HepG2 (cell line): ENCODE results near the gene ZBTB46. TPM values are rescaled to one million over a fixed set of nuclear protein-coding genes. Genes with fewer than 3 reads are reported as not detected.
"Not testable (repeated sequence)": the region's sequence is repeated elsewhere in the genome, so short reads cannot be mapped to it uniquely, and the experiment has no call there.

ENCODE experiments used
- ATAC-seq: fragments of 200-7000 bp; cut with Tn5 transposase; 3 replicates; pipeline ENCODE4 v1.9.1; 2020; ENCODE audit warnings: mild to moderate bottlenecking, moderate library complexity
- BruUV-seq: library from RNA; stranded (reverse); fragments of 400-500 nt; replicated peaks from 2 replicates; lab custom pipeline; 2021; lab: Mats Ljungman, UMichigan
- CTCF ChIA-PET: fragments of 300-600 bp; formaldehyde crosslinking; extraction: SDS; loops from one replicate; lab custom pipeline; 2021; ENCODE audit warnings: low total read pairs, inconsistent platforms, low intra/inter-chr PET ratio; lab: Yijun Ruan, JAX
- POLR2A ChIA-PET: fragments of 350-600 bp; sonication (Branson Sonifier 250); formaldehyde crosslinking; loops from one replicate; lab custom pipeline; 2020; ENCODE audit warnings: antibody characterized with exemption, inconsistent platforms; lab: Yijun Ruan, JAX
- DNase-seq: peaks from one replicate; pipeline ENCODE4 v3.0.0-alpha.2; 2015; ENCODE audit warnings: low spot score
- FAIRE-seq: peaks from 3 replicates; lab custom pipeline; 2011; peaks lifted over from hg19 to GRCh38; lab: Jason Lieb, UNC
- H2AFZ ChIP-seq: one replicate; pipeline ENCODE4 v1.6.1; 2011; ENCODE audit warnings: low read length, inconsistent platforms
- H3K27ac ChIP-seq: fragments of 300-600 bp; 3 replicates; pipeline ENCODE4 v1.8.0; 2011; ENCODE audit warnings: mixed run types, mild to moderate bottlenecking, mixed read lengths, low read length, inconsistent platforms; ENCODE audit not compliant: insufficient read depth; ENCODE audit errors: extremely low read length
- H3K27me3 ChIP-seq, 2 experiments: fragments of 200-600 bp in 1 of 2; 2 replicates in 1 of 2; 3 replicates in 1 of 2; pipeline versions ENCODE4 v1.6.0 to v1.8.0; 2011; ENCODE audit warnings: low read length in 2 of 2, mild to moderate bottlenecking in 2 of 2, moderate library complexity in 2 of 2, inconsistent platforms in 1 of 2; ENCODE audit not compliant: insufficient read depth in 2 of 2, control insufficient read depth in 1 of 2
- H3K36me3 ChIP-seq, 2 experiments: fragments of 200-600 bp in 1 of 2; replicated peaks in 1 of 2; 2 replicates in 1 of 2; 3 replicates in 1 of 2; pipeline versions ENCODE4 v1.5.1 to v1.8.0; 2011; ENCODE audit warnings: low read length in 2 of 2, inconsistent platforms in 1 of 2; ENCODE audit not compliant: insufficient read depth in 2 of 2, control insufficient read depth in 1 of 2
- H3K4me1 ChIP-seq: 2 replicates; pipeline ENCODE4 v1.5.1; 2012; ENCODE audit warnings: low read length, inconsistent platforms; ENCODE audit not compliant: insufficient read depth
- H3K4me2 ChIP-seq: 2 replicates; pipeline ENCODE4 v1.6.0; 2011; ENCODE audit warnings: low read depth, low read length, inconsistent platforms
- H3K4me3 ChIP-seq, 3 experiments: fragments of 200-600 bp in 1 of 3; sonication (generic), shearing (Covaris generic) in 1 of 3; replicated peaks in 1 of 3; 2 replicates each; pipeline ENCODE4 v1.5.1; 2011 to 2016; ENCODE audit warnings: low read length in 3 of 3, inconsistent platforms in 2 of 3, low read depth in 2 of 3, mild to moderate bottlenecking in 2 of 3, control low read depth in 1 of 3, mixed read lengths in 1 of 3; ENCODE audit not compliant: insufficient read depth in 1 of 3
- H3K79me2 ChIP-seq: one replicate; pipeline ENCODE4 v1.6.1; 2011; ENCODE audit warnings: low read length, inconsistent platforms; ENCODE audit not compliant: insufficient read depth
- H3K9ac ChIP-seq: 2 replicates; pipeline ENCODE4 v1.6.0; 2011; ENCODE audit warnings: mild to moderate bottlenecking, low read depth, low read length, inconsistent platforms; ENCODE audit not compliant: insufficient read depth
- H3K9me3 ChIP-seq: 2 replicates; pipeline ENCODE4 v1.5.1; 2012; ENCODE audit warnings: mild to moderate bottlenecking, low read length
- H4K20me1 ChIP-seq: 2 replicates; pipeline ENCODE4 v1.6.0; 2011; ENCODE audit warnings: inconsistent platforms, mild to moderate bottlenecking, low read length, moderate library complexity; ENCODE audit not compliant: insufficient read depth
- HNRNPL ChIP-seq: fragments of 200-400 bp; formaldehyde crosslinking; IDR thresholded peaks from 2 replicates; pipeline ENCODE4 v1.6.1; 2017; ENCODE audit warnings: mild to moderate bottlenecking, low read depth, low read length
- MYC ChIP-seq: sonication (generic); formaldehyde crosslinking; IDR thresholded peaks from 2 replicates; pipeline ENCODE4 v1.9.0; 2021; ENCODE audit warnings: missing genetic modification reagents, borderline replicate concordance
- ZMYM3 ChIP-seq: sonication (generic); formaldehyde crosslinking; IDR thresholded peaks from 2 replicates; pipeline ENCODE4 v1.5.1; 2020; ENCODE audit warnings: mild to moderate bottlenecking, missing genetic modification reagents
- ZNF460 ChIP-seq: sonication (generic); formaldehyde crosslinking; IDR thresholded peaks from 2 replicates; pipeline ENCODE4 v1.5.1; 2020; ENCODE audit warnings: missing genetic modification reagents, mild to moderate bottlenecking, borderline replicate concordance
- ZNF768 ChIP-seq: sonication (generic); formaldehyde crosslinking; IDR thresholded peaks from 2 replicates; pipeline ENCODE4 v1.4.0; 2020; ENCODE audit warnings: missing genetic modification reagents
- WGBS: methylation state at CpG from one replicate; pipeline ENCODE4 v1.1.6; 2017; ENCODE audit warnings: low lambda C conversion rate; 5-methylcytosine and 5-hydroxymethylcytosine counted together
- in situ Hi-C: cut with HindIII; loops from 2 replicates; pipeline ENCODE4 v1.10.0; 2017; ENCODE audit warnings: low pct_unique_long_range_greater_than_20kb; ENCODE audit not compliant: extremely low pct_ligation_motif_present
- intact Hi-C: fragments of 100-400 bp; cut with micrococcal nuclease; formaldehyde crosslinking; loops from one replicate; pipeline ENCODE4 v1.10.0; 2022; ENCODE audit not compliant: unreplicated experiment
- polyA plus RNA-seq, 8 experiments: library from polyadenylated mRNA; depleted of rRNA in 3 of 8; stranded (reverse) in 7 of 8; unstranded in 1 of 8; fragments of >200 nt; fragmentation: Illumina TruSeq in 4 of 8; extraction: Trizol in 4 of 8; gene quantifications; 2 replicates each; pipeline versions ENCODE4 v1.2.1 to v1.2.3, GENCODE V29; 2011 to 2016; ENCODE audit warnings: low read depth in 4 of 8, missing spikeins in 1 of 8, mixed read lengths in 1 of 8; ENCODE audit not compliant: insufficient read depth in 1 of 8
- total RNA-seq, 5 experiments: library from RNA; depleted of rRNA; stranded (reverse); fragments of >200 nt; fragmentation: Illumina TruSeq; extraction: Trizol; gene quantifications; 2 replicates each; pipeline ENCODE4 v1.2.3, GENCODE V29; 2016; ENCODE audit warnings: low read depth in 1 of 5

The ZBTB46 gene
- total and polyA plus RNA-seq, 2 of the 13 experiments (the other 11 are each of a cell fraction or from before 2014, with no cell fraction given), result 1.6 to 13.5 TPM

DNA sequence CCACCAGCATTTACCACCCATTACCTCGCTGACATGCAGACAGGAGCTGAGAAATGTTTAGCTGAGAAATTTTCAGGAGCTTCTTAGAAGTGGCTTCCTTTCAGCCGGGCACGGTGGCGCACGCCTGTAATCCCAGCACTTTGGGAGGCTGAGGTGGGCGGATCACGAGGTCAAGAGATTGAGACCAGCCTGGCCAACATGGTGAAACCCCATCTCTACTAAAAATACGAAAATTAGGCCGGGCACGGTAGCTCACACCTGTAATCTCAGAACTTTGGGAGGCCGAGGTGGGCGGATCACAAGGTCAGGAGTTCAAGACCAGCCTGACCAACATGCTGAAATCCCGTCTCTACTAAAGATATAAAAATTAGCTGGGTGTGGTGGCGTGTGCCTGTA is 20.5 kb upstream of the ZBTB46 start:
- WGBS, result 57% methylated on average over 14 of the region's 14 CpGs
- ATAC-seq, H3K36me3 ChIP-seq, H2AFZ ChIP-seq, H3K9ac ChIP-seq, intact Hi-C loops, H3K9me3 ChIP-seq, DNase-seq, H3K27ac ChIP-seq, in situ Hi-C loops, BruUV-seq, FAIRE-seq, H3K4me3 ChIP-seq, H3K4me2 ChIP-seq, H3K79me2 ChIP-seq, H4K20me1 ChIP-seq, CTCF ChIA-PET: not testable (repeated sequence)
- POLR2A ChIA-PET, result interaction anchor here (0.7 kb wide), 1 partner anchor 14 kb away, joined by 3 read pairs; the partner anchor contains the start of gene TPD52L2
- peaks cover 3 to 16% of the 10 kb centered on the region in 2 experiments; a peak in 4 of 5 replicates for H3K27me3 ChIP-seq
- TF ChIP-seq ZMYM3 (0 out of 2 replicates have a peak, but pooled peaks have one; percentile 8), ZNF460 (peak; percentile 58), MYC (0 out of 2 replicates have a peak, but pooled peaks have one; percentile 10)
- peaks cover 52% of the 10 kb centered on the region for H3K4me1 ChIP-seq

DNA sequence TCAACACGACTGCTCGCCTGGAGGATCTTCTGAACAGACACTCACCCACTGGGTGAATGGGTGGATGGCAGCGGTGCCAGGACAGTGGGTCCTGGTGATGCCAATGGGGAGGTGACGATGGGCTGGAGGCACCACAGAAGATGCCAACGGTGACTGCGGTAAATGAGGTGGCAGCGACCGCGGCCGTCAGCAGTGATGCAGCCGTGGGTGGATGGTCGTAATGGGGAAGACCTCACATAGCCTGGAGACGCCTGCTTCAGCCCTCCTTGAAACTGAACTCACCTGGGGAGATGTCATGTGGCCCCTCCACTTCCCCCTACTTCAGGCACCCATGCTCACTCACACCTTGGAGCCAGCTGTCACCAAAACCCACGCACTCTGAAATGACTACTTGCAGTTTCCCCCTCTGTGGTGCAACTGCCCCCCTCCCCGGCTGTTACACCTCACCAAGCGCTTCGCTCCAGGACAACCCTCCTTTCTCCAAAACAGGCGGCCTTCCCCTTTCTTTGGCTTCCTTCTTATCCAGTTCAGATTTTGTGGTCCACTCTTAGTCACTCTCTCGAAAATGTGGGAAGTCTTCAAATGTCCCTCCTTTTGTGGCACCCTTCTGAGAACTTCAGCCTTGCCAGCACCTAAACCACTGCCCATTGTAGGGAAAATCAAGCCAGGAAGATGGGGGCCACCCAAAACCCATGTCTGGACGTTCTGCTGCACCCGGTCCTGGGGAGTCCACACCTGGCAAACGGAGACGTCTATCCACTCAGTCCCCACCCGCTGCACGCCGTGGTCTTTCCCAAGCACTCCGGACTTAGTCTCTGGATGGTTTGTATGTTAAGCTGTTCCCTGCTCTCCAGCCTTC is 19.9 kb upstream of the ZBTB46 start:
- WGBS, result 58% methylated on average over 25 of the region's 27 CpGs
- Histone ChIP-seq H3K9ac (no peak overlapping the region), H2AFZ (no peak overlapping the region), H3K79me2 (no peaks in the 10 kb centered on the region), H3K27me3 (peaks cover 2 to 12% of the 10 kb centered on the region in 2 experiments; a peak in 4 of 5 replicates), H3K27ac (no peak overlapping the region), H4K20me1 (no peaks in the 10 kb centered on the region), H3K4me2 (no peak overlapping the region), H3K9me3 (no peaks in the 10 kb centered on the region), H3K4me3 (no peak overlapping the region)
- FAIRE-seq, result no peak
- CTCF ChIA-PET, result interaction anchor here (0.6 kb wide), 1 partner anchor 16 kb away, joined by 3 read pairs; no protein-coding TSS in a partner anchor
- no peak for ATAC-seq
- BruUV-seq, result no TSS peak
- POLR2A ChIA-PET, result no interaction called here
- in situ Hi-C loops, result no loop called here
- no peak for DNase-seq
- no peak for TF ChIP-seq ZNF768 (CRISPR knock-in tag)
- 0 out of 2 replicates have a peak, but pooled peaks have one; percentile 18 for TF ChIP-seq MYC
- 0 out of 2 replicates have a peak, but pooled peaks have one; percentile 51 for TF ChIP-seq HNRNPL
- TF ChIP-seq, all 625 proteins: peak for 2
- Histone ChIP-seq H3K36me3 (no peaks in the 10 kb centered on the region), H3K4me1 (peaks cover 52% of the 10 kb centered on the region)
- intact Hi-C loops, result no loop called here
